K562 (cell line): ENCODE data around the gene TRDN. TPM values are rescaled to one million over a fixed set of nuclear protein-coding genes. Genes with fewer than 3 reads are reported as not detected.

Source experiments
- CHD7 ChIP-seq: fragments of 200-600 bp; sonication (generic); IDR thresholded peaks from one replicate; pipeline ENCODE4 v1.6.1; 2012; ENCODE audit warnings: mild to moderate bottlenecking, low read depth, low read length, inconsistent platforms
- polyA plus RNA-seq, 8 experiments: library from polyadenylated mRNA; depleted of rRNA in 4 of 8; stranded (reverse) in 5 of 8; unstranded in 3 of 8; fragments of >200 nt; fragmentation: Nextera tagmentation in 2 of 8; fragmentation: Illumina TruSeq in 1 of 8; extraction: Ambion mirVana in 2 of 8; extraction: Trizol in 1 of 8; gene quantifications; 2 replicates each; pipeline versions ENCODE4 v1.2.1 to v1.2.3, GENCODE V29; 2011 to 2014; ENCODE audit warnings: inconsistent platforms in 1 of 8, missing spikeins in 1 of 8
- total RNA-seq, 7 experiments: library from RNA; depleted of rRNA in 6 of 7; stranded (reverse); fragments of >200 nt in 6 of 7; fragmentation: Illumina TruSeq in 2 of 7; extraction: Trizol in 2 of 7; gene quantifications; 2 replicates each; pipeline versions ENCODE4 v1.2.1 to v1.2.3, GENCODE V29; 2011 to 2021; ENCODE audit warnings: low replicate concordance in 1 of 7

Gene TRDN
- total and polyA plus RNA-seq, 9 of the 15 experiments (the other 6 are each of a cell fraction or from before 2014, with no cell fraction given): 0.05 to 0.50 (median 0.16) TPM

GRCh38 chr6:123240626-123241025 is 396.1 kb downstream of the TRDN start (continued):
- TF ChIP-seq CHD7: no peak
